ENCODE results near the gene MVB12B.

GRCh38 chr9:126357074-126357473 is 30.4 kb downstream of the MVB12B start:
- TF ChIP-seq POLR2A (IDR thresholded peaks at IDR 0.05; ENCODE audit: low read length) (no peak), GATA1 (IDR thresholded peaks at IDR 0.05; ENCODE audit: low read depth, low read length) (no peak)

Data from erythroblast (primary cell).